Measurements from ENCODE around the gene SH3PXD2A. TPM values are rescaled to one million over a fixed set of nuclear protein-coding genes. Genes with fewer than 3 reads are reported as not detected.

SH3PXD2A gene
- total and polyA plus RNA-seq, 10 of the 15 experiments (the other 5 are each of a cell fraction or from before 2014, with no cell fraction given) = 0.63 to 14.0 (median 4.4) TPM

DNA sequence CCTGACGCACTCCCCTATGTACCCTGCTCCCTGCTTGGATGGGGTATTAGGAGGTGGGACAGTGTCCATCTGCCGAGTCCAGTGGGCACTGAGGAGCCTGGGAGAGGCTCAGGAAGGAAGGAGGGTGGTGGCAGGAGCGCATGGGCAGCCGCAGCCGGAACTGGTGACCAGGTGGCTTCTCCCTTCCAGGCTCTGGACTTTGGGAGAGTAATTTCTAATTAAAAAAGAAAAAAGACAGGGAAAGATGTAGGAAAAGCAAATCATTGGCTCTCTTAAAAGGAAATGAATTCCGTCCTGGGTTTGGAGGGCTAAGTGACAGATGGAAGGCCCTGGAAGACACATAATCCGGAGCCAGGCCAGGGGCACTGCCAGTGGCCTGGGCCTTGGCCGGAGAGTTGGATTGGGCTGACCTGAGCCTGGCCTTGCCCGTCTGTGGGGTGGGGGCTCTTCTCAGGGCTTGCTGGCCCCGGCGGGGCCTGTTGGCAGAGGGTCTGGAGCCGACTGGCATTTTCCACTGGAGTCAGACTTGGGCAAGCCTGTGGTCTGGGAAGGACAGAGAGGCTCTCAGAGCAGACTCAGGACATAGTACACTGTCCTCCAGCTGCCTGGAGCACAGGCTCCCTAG lies 298.9 kb downstream of the SH3PXD2A start (continued):
- TF ChIP-seq, protein P1, sequence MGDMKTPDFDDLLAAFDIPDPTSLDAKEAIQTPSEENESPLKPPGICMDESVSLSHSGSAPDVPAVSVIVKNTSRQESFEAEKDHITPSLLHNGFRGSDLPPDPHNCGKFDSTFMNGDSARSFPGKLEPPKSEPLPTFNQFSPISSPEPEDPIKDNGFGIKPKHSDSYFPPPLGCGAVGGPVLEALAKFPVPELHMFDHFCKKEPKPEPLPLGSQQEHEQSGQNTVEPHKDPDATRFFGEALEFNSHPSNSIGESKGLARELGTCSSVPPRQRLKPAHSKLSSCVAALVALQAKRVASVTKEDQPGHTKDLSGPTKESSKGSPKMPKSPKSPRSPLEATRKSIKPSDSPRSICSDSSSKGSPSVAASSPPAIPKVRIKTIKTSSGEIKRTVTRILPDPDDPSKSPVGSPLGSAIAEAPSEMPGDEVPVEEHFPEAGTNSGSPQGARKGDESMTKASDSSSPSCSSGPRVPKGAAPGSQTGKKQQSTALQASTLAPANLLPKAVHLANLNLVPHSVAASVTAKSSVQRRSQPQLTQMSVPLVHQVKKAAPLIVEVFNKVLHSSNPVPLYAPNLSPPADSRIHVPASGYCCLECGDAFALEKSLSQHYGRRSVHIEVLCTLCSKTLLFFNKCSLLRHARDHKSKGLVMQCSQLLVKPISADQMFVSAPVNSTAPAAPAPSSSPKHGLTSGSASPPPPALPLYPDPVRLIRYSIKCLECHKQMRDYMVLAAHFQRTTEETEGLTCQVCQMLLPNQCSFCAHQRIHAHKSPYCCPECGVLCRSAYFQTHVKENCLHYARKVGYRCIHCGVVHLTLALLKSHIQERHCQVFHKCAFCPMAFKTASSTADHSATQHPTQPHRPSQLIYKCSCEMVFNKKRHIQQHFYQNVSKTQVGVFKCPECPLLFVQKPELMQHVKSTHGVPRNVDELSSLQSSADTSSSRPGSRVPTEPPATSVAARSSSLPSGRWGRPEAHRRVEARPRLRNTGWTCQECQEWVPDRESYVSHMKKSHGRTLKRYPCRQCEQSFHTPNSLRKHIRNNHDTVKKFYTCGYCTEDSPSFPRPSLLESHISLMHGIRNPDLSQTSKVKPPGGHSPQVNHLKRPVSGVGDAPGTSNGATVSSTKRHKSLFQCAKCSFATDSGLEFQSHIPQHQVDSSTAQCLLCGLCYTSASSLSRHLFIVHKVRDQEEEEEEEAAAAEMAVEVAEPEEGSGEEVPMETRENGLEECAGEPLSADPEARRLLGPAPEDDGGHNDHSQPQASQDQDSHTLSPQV (IDR thresholded peaks at IDR 0.05) = no peak
- TF ChIP-seq, protein P2, sequence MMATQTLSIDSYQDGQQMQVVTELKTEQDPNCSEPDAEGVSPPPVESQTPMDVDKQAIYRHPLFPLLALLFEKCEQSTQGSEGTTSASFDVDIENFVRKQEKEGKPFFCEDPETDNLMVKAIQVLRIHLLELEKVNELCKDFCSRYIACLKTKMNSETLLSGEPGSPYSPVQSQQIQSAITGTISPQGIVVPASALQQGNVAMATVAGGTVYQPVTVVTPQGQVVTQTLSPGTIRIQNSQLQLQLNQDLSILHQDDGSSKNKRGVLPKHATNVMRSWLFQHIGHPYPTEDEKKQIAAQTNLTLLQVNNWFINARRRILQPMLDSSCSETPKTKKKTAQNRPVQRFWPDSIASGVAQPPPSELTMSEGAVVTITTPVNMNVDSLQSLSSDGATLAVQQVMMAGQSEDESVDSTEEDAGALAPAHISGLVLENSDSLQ (IDR thresholded peaks at IDR 0.05) = no peak
- no peak for TF ChIP-seq DPF2 (IDR thresholded peaks at IDR 0.05)
- TF ChIP-seq NFXL1 (IDR thresholded peaks at IDR 0.05; ENCODE audit: borderline replicate concordance) = no peak

DNA sequence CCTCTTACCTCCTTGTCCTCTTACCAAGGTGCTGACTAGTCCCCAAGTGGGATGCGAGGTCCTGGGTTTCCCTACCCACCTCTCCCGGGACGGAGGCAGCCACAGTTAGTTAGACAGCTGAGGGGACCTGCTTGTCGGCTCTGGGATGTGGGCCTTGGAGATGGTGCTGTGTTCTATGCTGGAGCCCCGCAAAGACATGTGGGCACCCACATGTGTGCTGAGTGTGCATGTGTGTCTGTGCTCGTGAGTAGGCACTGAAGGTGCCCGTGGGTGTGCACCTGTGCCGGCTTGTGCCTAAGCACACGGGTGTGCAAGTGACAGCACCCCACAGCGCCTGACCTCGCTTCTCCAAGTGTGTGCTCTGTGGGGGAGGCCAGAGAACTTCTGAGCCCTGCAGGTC lies 299.7 kb downstream of the SH3PXD2A start:
- H3K27me3 ChIP-seq (replicated peaks in 1 of 2; ENCODE audit: control insufficient read depth in 2 of 2, insufficient read depth in 2 of 2, low read length in 1 of 2) = peaks cover 10 to 13% of the 10 kb centered on the region in 2 experiments
- ChIA-PET RAD21 (ENCODE audit: unreplicated experiment) (no interaction called here), SMC1A (ENCODE audit: uncharacterized antibody, unreplicated experiment) (no interaction called here), CTCF (no interaction called here), POLR2A (no interaction called here)
- no TSS peak for BruUV-seq (replicated peaks)
- no peak overlapping the region for H3K27ac ChIP-seq (ENCODE audit: control insufficient read depth, insufficient read depth)
- in situ Hi-C loops (cut with MboI) = no loop called here
- 47% methylated on average over 11 of the region's 11 CpGs for WGBS (ENCODE audit: insufficient coverage, insufficient replicate concordance, low lambda C conversion rate, missing lambda C conversion rate)
- DNase-seq (ENCODE audit: low read depth, low spot score) = no peak
- no peak for FAIRE-seq
- no peak for ATAC-seq
- no peak overlapping the region for H3K4me2 ChIP-seq (ENCODE audit: control insufficient read depth, insufficient read depth)
- H3K4me1 ChIP-seq (ENCODE audit: control insufficient read depth, insufficient read depth, low read length) = peaks cover 6% of the 10 kb centered on the region
- no peak overlapping the region for H3K4me3 ChIP-seq
- H2AFZ ChIP-seq (ENCODE audit: control insufficient read depth, low read depth, low read length) = no peak overlapping the region
- H4K20me1 ChIP-seq (ENCODE audit: control insufficient read depth, insufficient read depth) = no peaks in the 10 kb centered on the region; the same call in 1 of the 2 replicates
- intact Hi-C loops (cut with micrococcal nuclease; ENCODE audit: unreplicated experiment) = no loop called here
- H3K79me2 ChIP-seq (ENCODE audit: control insufficient read depth, insufficient read depth, low read length) = no peaks in the 10 kb centered on the region
- H3K9ac ChIP-seq (ENCODE audit: control insufficient read depth, insufficient read depth, low read length) = no peak overlapping the region
- H3K36me3 ChIP-seq (ENCODE audit: control insufficient read depth in 2 of 2, insufficient read depth in 2 of 2, low read length in 1 of 2) = no peaks in the 10 kb centered on the region
- no peaks in the 10 kb centered on the region for H3K9me3 ChIP-seq (replicated peaks; ENCODE audit: control insufficient read depth, insufficient read depth, low read length)
- TF ChIP-seq WRNIP1 (IDR thresholded peaks at IDR 0.05; ENCODE audit: borderline replicate concordance, low read depth, low read length) = no peak
- TF ChIP-seq, protein P3, sequence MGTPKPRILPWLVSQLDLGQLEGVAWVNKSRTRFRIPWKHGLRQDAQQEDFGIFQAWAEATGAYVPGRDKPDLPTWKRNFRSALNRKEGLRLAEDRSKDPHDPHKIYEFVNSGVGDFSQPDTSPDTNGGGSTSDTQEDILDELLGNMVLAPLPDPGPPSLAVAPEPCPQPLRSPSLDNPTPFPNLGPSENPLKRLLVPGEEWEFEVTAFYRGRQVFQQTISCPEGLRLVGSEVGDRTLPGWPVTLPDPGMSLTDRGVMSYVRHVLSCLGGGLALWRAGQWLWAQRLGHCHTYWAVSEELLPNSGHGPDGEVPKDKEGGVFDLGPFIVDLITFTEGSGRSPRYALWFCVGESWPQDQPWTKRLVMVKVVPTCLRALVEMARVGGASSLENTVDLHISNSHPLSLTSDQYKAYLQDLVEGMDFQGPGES (IDR thresholded peaks at IDR 0.05) = no peak
- TF ChIP-seq EED (IDR thresholded peaks at IDR 0.05; ENCODE audit: low read depth) = no peak
- TF ChIP-seq SREBF2 (IDR thresholded peaks at IDR 0.05; ENCODE audit: low read length) = no peak
- TF ChIP-seq ZNF622 (IDR thresholded peaks at IDR 0.05) = no peak
- no peak for TF ChIP-seq NFYB (IDR thresholded peaks at IDR 0.05; ENCODE audit: insufficient read depth, low read depth, low read length)
- no peak for TF ChIP-seq EP300 (IDR thresholded peaks at IDR 0.05; ENCODE audit: borderline replicate concordance in 1 of 2, control insufficient read depth in 1 of 2, low read depth in 2 of 2, low read length in 2 of 2)
- no peak for TF ChIP-seq NFIC (IDR thresholded peaks at IDR 0.05; ENCODE audit: low read depth, low read length)
- TF ChIP-seq POLR2AphosphoS5 (IDR thresholded peaks at IDR 0.05; ENCODE audit: low read length) = no peak
- TF ChIP-seq SPI1 (IDR thresholded peaks at IDR 0.05; ENCODE audit: borderline replicate concordance, insufficient read depth, low read depth, low read length) = no peak
- TF ChIP-seq ZNF274 (IDR thresholded peaks at IDR 0.05; ENCODE audit: insufficient read depth, insufficient read length) = no peak
- TF ChIP-seq RAD51 (IDR thresholded peaks at IDR 0.05) = no peak
- TF ChIP-seq RELA (IDR thresholded peaks at IDR 0.05; ENCODE audit: borderline replicate concordance, partially characterized antibody) = no peak

Measured in GM12878 (cell line).